Gastroesophageal sphincter (tissue), 3 donors: ENCODE data around the gene ATG13.

Experiments
- EP300 ChIP-seq: sonication (generic); formaldehyde crosslinking; IDR thresholded peaks from one replicate; pipeline ENCODE4 v1.6.1; 2017; ENCODE audit warnings: antibody characterized with exemption, mild to moderate bottlenecking
- POLR2A ChIP-seq, 2 donors: fragments of 450-650 bp; IDR thresholded peaks; one replicate each; pipeline ENCODE4 v1.6.1; 2017; ENCODE audit warnings: antibody characterized with exemption in 2 of 2, mild to moderate bottlenecking in 2 of 2, moderate library complexity in 1 of 2
- POLR2AphosphoS5 ChIP-seq: sonication (generic); formaldehyde crosslinking; IDR thresholded peaks from one replicate; pipeline ENCODE4 v1.6.1; 2017; ENCODE audit warnings: antibody characterized with exemption
- TF ChIP-seq, protein P1 (sequence below), 4 experiments: fragments of 200-600 bp in 2 of 4; fragments of 450-650 bp in 2 of 4; sonication (generic) in 1 of 4; IDR thresholded peaks; one replicate each; pipeline ENCODE4 v1.5.1; 2017 to 2019; ENCODE audit warnings: antibody characterized with exemption in 4 of 4, mild to moderate bottlenecking in 2 of 4, moderate library complexity in 2 of 4

DNA sequence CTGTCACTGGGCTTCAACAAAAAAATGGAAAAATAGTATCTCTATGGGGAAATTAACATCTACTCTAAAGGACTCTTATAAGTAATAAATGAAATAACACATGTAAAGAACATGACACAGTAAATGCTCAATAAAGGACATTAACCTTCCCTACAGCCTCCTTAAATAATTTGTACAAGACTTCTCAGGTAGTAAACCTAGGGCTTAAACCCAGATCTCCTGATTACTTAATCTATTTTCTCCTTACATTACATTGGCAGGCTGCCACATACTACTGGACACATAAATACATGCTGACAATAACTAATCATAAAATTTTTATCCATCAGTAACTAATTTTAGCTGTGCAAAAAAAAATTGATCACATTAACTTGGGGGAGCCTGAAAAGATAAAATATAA lies 28.4 kb upstream of the ATG13 start:
- TF ChIP-seq, protein P1, sequence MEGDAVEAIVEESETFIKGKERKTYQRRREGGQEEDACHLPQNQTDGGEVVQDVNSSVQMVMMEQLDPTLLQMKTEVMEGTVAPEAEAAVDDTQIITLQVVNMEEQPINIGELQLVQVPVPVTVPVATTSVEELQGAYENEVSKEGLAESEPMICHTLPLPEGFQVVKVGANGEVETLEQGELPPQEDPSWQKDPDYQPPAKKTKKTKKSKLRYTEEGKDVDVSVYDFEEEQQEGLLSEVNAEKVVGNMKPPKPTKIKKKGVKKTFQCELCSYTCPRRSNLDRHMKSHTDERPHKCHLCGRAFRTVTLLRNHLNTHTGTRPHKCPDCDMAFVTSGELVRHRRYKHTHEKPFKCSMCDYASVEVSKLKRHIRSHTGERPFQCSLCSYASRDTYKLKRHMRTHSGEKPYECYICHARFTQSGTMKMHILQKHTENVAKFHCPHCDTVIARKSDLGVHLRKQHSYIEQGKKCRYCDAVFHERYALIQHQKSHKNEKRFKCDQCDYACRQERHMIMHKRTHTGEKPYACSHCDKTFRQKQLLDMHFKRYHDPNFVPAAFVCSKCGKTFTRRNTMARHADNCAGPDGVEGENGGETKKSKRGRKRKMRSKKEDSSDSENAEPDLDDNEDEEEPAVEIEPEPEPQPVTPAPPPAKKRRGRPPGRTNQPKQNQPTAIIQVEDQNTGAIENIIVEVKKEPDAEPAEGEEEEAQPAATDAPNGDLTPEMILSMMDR (IDR thresholded peaks at IDR 0.05), result no peak
- no peak for TF ChIP-seq POLR2AphosphoS5
- TF ChIP-seq POLR2A (IDR thresholded peaks at IDR 0.05), result no peak
- TF ChIP-seq EP300, result no peak
